Left hindlimb (tissue), 1 donor: ENCODE results near the gene MEX3C.

Experiments used
- DNase-seq: peaks from one replicate; pipeline ENCODE4 v3.0.0-alpha.2; 2018

The MEX3C gene

GRCh38 chr18:51197661-51198424 is at the start of gene MEX3C:
Gene MEX3C (minus strand): TSS chr18:51197681. CDS start chr18:51197320, 361 bp downstream.
- DNase-seq = peak; percentile 100

GRCh38 chr18:51241226-51241625 is 43.7 kb upstream of the MEX3C start:
- no peak for DNase-seq

GRCh38 chr18:51236225-51236624 is 38.7 kb upstream of the MEX3C start:
- no peak for DNase-seq

- no peak for DNase-seq
These were observed 37.7 kb upstream of the MEX3C start for GRCh38 chr18:51235009-51235789.

- no peak for DNase-seq
These were observed 36.9 kb upstream of the MEX3C start for GRCh38 chr18:51234117-51235008.

- DNase-seq = no peak
These were observed 31.8 kb upstream of the MEX3C start for GRCh38 chr18:51229328-51229727.

- DNase-seq = no peak
These were observed 30.2 kb upstream of the MEX3C start for GRCh38 chr18:51227660-51228059.

- no peak for DNase-seq
These were observed 29.3 kb upstream of the MEX3C start for GRCh38 chr18:51226587-51227350.

- no peak for DNase-seq
These were observed 28.6 kb upstream of the MEX3C start for GRCh38 chr18:51226068-51226467.

GRCh38 chr18:51212606-51213005 is 15.1 kb upstream of the MEX3C start:
- DNase-seq = no peak

- DNase-seq = peak; percentile 32
These were observed 14.1 kb upstream of the MEX3C start for GRCh38 chr18:51211552-51211951.

GRCh38 chr18:51196811-51197660 is 445 bp downstream of the MEX3C start:
- peak; percentile 76 for DNase-seq

GRCh38 chr18:51196118-51196810 is 1.2 kb downstream of the MEX3C start:
- peak; percentile 51 for DNase-seq

GRCh38 chr18:51195451-51196117 is 1.9 kb downstream of the MEX3C start:
- DNase-seq = peak; percentile 41

GRCh38 chr18:51195086-51195450 is 2.4 kb downstream of the MEX3C start:
- no peak for DNase-seq

- DNase-seq = no peak
These were observed 2.9 kb downstream of the MEX3C start for GRCh38 chr18:51194604-51195003.

GRCh38 chr18:51193621-51194287 is 3.7 kb downstream of the MEX3C start:
- no peak for DNase-seq

- no peak for DNase-seq
These were observed 4.8 kb downstream of the MEX3C start for GRCh38 chr18:51192696-51193095.

GRCh38 chr18:51192026-51192425 is 5.5 kb downstream of the MEX3C start:
- no peak for DNase-seq
